Measurements from ENCODE around the gene DBNL. TPM values are rescaled to one million over a fixed set of nuclear protein-coding genes. Genes with fewer than 3 reads are reported as not detected.

Gene DBNL
- total RNA-seq, 1 experiment from 2014 or later, result 64.5 TPM

DNA sequence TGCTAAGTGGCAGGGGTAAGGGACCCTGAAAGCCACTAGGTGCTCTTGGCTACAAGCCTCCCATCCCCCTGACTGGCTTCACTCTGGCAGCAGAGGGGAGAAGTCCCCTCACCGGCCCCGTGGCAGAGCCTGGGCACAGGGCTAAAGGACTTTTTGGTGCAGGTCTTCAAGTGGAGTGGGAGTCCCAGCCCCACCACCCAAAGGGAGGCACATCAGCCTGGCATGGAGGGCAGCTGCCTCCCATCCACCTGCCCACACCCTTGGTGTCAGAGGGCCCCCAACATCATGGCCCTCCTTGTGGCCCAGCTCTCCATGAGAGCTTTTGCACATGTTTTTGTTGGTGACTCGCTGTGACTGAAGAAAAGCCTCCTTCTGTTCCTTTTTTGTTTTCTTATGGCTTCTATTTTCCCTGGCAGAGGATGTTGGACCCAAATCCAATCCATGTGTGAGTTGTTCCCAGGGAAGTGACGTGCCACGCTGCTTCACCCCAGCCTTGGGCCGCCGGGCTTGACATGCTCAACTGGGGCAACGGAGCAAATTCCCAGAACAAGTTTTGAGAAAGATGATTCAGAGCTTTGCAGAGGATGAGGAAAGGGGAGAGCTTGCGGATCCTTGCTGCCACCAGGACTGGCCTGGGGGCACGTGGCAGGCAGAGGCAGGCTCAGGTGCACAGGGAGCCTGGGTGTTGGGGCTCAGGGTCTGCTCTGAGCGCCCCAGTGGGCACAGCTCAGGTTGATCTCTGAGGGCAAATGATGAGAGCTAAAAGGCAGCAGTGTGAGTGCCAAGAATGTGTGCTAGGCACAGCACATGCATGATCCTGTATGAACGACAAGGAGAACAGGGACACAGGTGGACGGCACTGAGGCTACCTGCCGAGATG, 57.7 kb downstream of the DBNL start:
- DNase-seq (ENCODE audit: low spot score), result no peak
- CTCF ChIA-PET, result no interaction called here

DNA sequence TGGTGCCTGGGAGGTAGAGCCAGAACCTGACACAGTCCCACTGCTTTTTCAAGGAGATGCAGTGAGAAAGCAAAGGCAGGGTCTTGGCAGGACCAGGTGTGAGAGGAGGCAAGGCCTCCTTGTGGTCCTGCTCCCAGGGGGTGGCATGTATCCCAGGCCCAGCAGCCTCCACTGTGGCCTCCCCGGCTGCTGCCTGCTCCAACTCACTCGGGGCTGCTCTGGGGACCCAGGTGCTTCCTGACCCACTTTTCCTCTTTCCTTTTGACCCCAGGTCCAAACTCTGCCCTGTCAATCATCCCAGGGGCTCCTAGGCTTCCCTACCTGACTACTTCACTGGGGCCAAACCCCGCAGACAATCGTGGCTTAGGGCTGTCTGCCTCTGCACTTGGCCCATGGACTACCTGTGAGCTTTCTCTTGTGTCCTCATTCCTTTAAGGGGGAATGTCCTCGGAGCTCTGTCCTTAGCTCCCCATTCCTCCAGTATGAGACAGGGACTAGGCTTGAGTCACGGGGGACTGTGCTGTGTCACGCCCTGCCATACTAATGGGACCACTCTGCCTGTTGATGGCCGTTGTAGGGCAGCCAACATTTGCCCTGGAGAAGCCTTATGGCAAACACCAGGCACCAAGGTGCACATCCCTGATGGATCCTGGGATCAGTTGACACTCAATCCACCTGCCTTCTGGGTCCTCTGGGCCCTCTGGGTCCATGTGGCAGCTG, 58.5 kb downstream of the DBNL start:
- CTCF ChIA-PET, result no interaction called here
- TF ChIP-seq EZH2 (IDR thresholded peaks at IDR 0.05; ENCODE audit: borderline replicate concordance, low read depth, low read length, poor library complexity, severe bottlenecking), result no peak
- TF ChIP-seq, protein P1, sequence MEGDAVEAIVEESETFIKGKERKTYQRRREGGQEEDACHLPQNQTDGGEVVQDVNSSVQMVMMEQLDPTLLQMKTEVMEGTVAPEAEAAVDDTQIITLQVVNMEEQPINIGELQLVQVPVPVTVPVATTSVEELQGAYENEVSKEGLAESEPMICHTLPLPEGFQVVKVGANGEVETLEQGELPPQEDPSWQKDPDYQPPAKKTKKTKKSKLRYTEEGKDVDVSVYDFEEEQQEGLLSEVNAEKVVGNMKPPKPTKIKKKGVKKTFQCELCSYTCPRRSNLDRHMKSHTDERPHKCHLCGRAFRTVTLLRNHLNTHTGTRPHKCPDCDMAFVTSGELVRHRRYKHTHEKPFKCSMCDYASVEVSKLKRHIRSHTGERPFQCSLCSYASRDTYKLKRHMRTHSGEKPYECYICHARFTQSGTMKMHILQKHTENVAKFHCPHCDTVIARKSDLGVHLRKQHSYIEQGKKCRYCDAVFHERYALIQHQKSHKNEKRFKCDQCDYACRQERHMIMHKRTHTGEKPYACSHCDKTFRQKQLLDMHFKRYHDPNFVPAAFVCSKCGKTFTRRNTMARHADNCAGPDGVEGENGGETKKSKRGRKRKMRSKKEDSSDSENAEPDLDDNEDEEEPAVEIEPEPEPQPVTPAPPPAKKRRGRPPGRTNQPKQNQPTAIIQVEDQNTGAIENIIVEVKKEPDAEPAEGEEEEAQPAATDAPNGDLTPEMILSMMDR (conservative IDR thresholded peaks at IDR 0.05; ENCODE audit: low read depth, low read length), result no peak
- no peak overlapping the region for H3K4me3 ChIP-seq (ENCODE audit: low read depth, low read length, poor library complexity, severe bottlenecking)
- H3K36me3 ChIP-seq (ENCODE audit: insufficient read depth, low read length, poor library complexity, severe bottlenecking), result no peaks in the 10 kb centered on the region
- intact Hi-C loops (cut with micrococcal nuclease; ENCODE audit: unreplicated experiment), result no loop called here
- H3K27me3 ChIP-seq (replicated peaks; ENCODE audit: insufficient read depth, low read depth, low read length, poor library complexity), result no peaks in the 10 kb centered on the region
- no peak for DNase-seq (ENCODE audit: low spot score)
- H3K27ac ChIP-seq (ENCODE audit: low read depth, low read length, poor library complexity, severe bottlenecking), result no peak overlapping the region
- no peaks in the 10 kb centered on the region for H3K9me3 ChIP-seq (ENCODE audit: low read depth, low read length, poor library complexity, severe bottlenecking)
- H3K4me1 ChIP-seq (ENCODE audit: insufficient read depth, low read length, poor library complexity, severe bottlenecking), result peaks cover 16% of the 10 kb centered on the region
- BruUV-seq (replicated peaks), result no TSS peak
- POLR2A ChIA-PET (ENCODE audit: low non-redundant PET), result no interaction called here

More for the DNA sequence above, 57.7 kb downstream of the DBNL start:
- no peaks in the 10 kb centered on the region for H3K27me3 ChIP-seq (replicated peaks; ENCODE audit: insufficient read depth, low read depth, low read length, poor library complexity)
- H3K36me3 ChIP-seq (ENCODE audit: insufficient read depth, low read length, poor library complexity, severe bottlenecking), result no peaks in the 10 kb centered on the region
- intact Hi-C loops (cut with micrococcal nuclease; ENCODE audit: unreplicated experiment), result no loop called here
- H3K4me1 ChIP-seq (ENCODE audit: insufficient read depth, low read length, poor library complexity, severe bottlenecking), result peaks cover 16% of the 10 kb centered on the region
- TF ChIP-seq EZH2 (IDR thresholded peaks at IDR 0.05; ENCODE audit: borderline replicate concordance, low read depth, low read length, poor library complexity, severe bottlenecking), result no peak
- TF ChIP-seq, protein P1 (conservative IDR thresholded peaks at IDR 0.05; ENCODE audit: low read depth, low read length), result no peak
- no TSS peak for BruUV-seq (replicated peaks)
- POLR2A ChIA-PET (ENCODE audit: low non-redundant PET), result no interaction called here
- H3K4me3 ChIP-seq (ENCODE audit: low read depth, low read length, poor library complexity, severe bottlenecking), result no peak overlapping the region
- no peaks in the 10 kb centered on the region for H3K9me3 ChIP-seq (ENCODE audit: low read depth, low read length, poor library complexity, severe bottlenecking)
- H3K27ac ChIP-seq (ENCODE audit: low read depth, low read length, poor library complexity, severe bottlenecking), result no peak overlapping the region

DNA sequence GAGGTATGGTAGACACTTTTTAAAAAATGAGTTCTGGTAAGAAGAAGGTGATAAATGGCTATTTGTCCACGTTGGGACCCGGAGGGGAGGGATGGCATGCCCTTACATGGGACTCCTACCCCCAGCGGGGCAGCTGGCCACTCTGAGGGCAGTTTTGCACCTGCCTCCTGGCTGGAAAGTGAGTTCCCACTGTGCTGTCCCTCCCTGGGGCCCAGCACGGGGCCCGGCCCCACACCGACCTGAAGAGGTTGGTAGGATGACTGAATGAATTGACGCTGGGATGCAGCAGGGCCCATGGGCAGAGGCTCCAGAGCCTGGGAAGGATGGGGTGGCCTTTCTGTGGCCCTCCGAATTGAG, 59.0 kb downstream of the DBNL start:
- TF ChIP-seq, protein P1 (conservative IDR thresholded peaks at IDR 0.05; ENCODE audit: low read depth, low read length), result no peak
- no peak for TF ChIP-seq EZH2 (IDR thresholded peaks at IDR 0.05; ENCODE audit: borderline replicate concordance, low read depth, low read length, poor library complexity, severe bottlenecking)
- H3K27me3 ChIP-seq (replicated peaks; ENCODE audit: insufficient read depth, low read depth, low read length, poor library complexity), result no peaks in the 10 kb centered on the region
- H3K4me3 ChIP-seq (ENCODE audit: low read depth, low read length, poor library complexity, severe bottlenecking), result peak overlapping the region; percentile 71
- peaks cover 16% of the 10 kb centered on the region for H3K4me1 ChIP-seq (ENCODE audit: insufficient read depth, low read length, poor library complexity, severe bottlenecking)
- ChIA-PET CTCF (no interaction called here), POLR2A (ENCODE audit: low non-redundant PET) (no interaction called here)
- H3K27ac ChIP-seq (ENCODE audit: low read depth, low read length, poor library complexity, severe bottlenecking), result no peak overlapping the region
- H3K9me3 ChIP-seq (ENCODE audit: low read depth, low read length, poor library complexity, severe bottlenecking), result no peaks in the 10 kb centered on the region
- no peaks in the 10 kb centered on the region for H3K36me3 ChIP-seq (ENCODE audit: insufficient read depth, low read length, poor library complexity, severe bottlenecking)
- DNase-seq (ENCODE audit: low spot score), result no peak
- BruUV-seq (replicated peaks), result no TSS peak
- intact Hi-C loops (cut with micrococcal nuclease; ENCODE audit: unreplicated experiment), result no loop called here

All from A673 (cell line).